Measurements from ENCODE around the gene ERICH6B. TPM values are rescaled to one million over a fixed set of nuclear protein-coding genes. Genes with fewer than 3 reads are reported as not detected.

Gene ERICH6B
- total and polyA plus RNA-seq, 2 of the 13 experiments (the other 11 are each of a cell fraction or from before 2014, with no cell fraction given), result not detected

DNA sequence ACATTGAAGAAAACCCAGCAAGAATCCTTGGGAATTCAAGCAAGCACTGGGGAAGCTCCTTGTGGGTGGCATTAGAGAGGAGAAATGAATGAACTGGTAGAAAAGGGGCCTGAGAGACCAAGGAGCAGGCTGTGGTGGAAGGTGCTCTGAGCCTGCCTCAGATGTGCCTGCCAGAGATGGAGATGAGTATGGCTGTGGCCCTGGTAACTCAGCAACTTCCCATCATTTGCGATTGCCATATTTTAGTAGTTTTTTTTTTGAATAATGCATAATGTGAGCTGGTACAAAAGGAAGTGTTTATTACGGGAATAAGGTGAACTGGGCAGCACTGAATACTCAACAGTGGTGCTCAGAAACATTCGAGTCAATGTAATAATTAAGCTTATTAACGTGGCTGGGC is 39.1 kb downstream of the ERICH6B start:
- Histone ChIP-seq H4K20me1 (ENCODE audit: insufficient read depth, low read length) (no peaks in the 10 kb centered on the region), H3K27ac (ENCODE audit: extremely low read length, insufficient read depth, low read length) (no peak overlapping the region), H3K4me2 (ENCODE audit: low read depth, low read length) (no peak overlapping the region), H3K79me2 (ENCODE audit: insufficient read depth, low read length) (no peaks in the 10 kb centered on the region), H2AFZ (ENCODE audit: low read length) (no peak overlapping the region), H3K9me3 (ENCODE audit: low read length) (no peaks in the 10 kb centered on the region), H3K27me3 (ENCODE audit: control insufficient read depth in 1 of 2, insufficient read depth in 2 of 2, low read length in 2 of 2) (peaks cover 1 to 6% of the 10 kb centered on the region in 2 experiments; a peak in 1 of 5 replicates), H3K9ac (ENCODE audit: insufficient read depth, low read depth, low read length) (no peak overlapping the region), H3K36me3 (replicated peaks in 1 of 2; ENCODE audit: control insufficient read depth in 1 of 2, insufficient read depth in 2 of 2, low read length in 2 of 2) (no peaks in the 10 kb centered on the region), H3K4me1 (ENCODE audit: insufficient read depth, low read length) (no peaks in the 10 kb centered on the region), H3K4me3 (replicated peaks in 1 of 3; ENCODE audit: insufficient read depth in 1 of 3, low read depth in 2 of 3, low read length in 3 of 3) (no peak overlapping the region)
- DNase-seq (ENCODE audit: low spot score) (no peak), FAIRE-seq (no peak), ATAC-seq (no peak)
- 5% methylated on average over 4 of the region's 4 CpGs for WGBS (ENCODE audit: low lambda C conversion rate)
- intact Hi-C loops (cut with micrococcal nuclease; ENCODE audit: unreplicated experiment), result no loop called here
- CTCF ChIA-PET (ENCODE audit: low intra/inter-chr PET ratio, low total read pairs), result no interaction called here
- POLR2A ChIA-PET, result no interaction called here
- in situ Hi-C loops (cut with HindIII; ENCODE audit: extremely low pct_ligation_motif_present, low pct_unique_long_range_greater_than_20kb), result no loop called here
- BruUV-seq (replicated peaks), result no TSS peak
- TF ChIP-seq RFX3 (CRISPR knock-in tag; IDR thresholded peaks at IDR 0.05) (no peak), CC2D1A (CRISPR knock-in tag; IDR thresholded peaks at IDR 0.05) (no peak), CHCHD3 (CRISPR knock-in tag; IDR thresholded peaks at IDR 0.05) (no peak), ZNF362 (CRISPR knock-in tag; IDR thresholded peaks at IDR 0.05; ENCODE audit: borderline replicate concordance) (no peak), ZNF318 (CRISPR knock-in tag; IDR thresholded peaks at IDR 0.05) (no peak), ZNF816 (CRISPR knock-in tag; IDR thresholded peaks at IDR 0.05; ENCODE audit: borderline replicate concordance) (no peak), ZNF33B (CRISPR knock-in tag; IDR thresholded peaks at IDR 0.05) (no peak), ZNF556 (CRISPR knock-in tag; IDR thresholded peaks at IDR 0.05; ENCODE audit: borderline replicate concordance) (no peak)
- TF ChIP-seq, protein P1, sequence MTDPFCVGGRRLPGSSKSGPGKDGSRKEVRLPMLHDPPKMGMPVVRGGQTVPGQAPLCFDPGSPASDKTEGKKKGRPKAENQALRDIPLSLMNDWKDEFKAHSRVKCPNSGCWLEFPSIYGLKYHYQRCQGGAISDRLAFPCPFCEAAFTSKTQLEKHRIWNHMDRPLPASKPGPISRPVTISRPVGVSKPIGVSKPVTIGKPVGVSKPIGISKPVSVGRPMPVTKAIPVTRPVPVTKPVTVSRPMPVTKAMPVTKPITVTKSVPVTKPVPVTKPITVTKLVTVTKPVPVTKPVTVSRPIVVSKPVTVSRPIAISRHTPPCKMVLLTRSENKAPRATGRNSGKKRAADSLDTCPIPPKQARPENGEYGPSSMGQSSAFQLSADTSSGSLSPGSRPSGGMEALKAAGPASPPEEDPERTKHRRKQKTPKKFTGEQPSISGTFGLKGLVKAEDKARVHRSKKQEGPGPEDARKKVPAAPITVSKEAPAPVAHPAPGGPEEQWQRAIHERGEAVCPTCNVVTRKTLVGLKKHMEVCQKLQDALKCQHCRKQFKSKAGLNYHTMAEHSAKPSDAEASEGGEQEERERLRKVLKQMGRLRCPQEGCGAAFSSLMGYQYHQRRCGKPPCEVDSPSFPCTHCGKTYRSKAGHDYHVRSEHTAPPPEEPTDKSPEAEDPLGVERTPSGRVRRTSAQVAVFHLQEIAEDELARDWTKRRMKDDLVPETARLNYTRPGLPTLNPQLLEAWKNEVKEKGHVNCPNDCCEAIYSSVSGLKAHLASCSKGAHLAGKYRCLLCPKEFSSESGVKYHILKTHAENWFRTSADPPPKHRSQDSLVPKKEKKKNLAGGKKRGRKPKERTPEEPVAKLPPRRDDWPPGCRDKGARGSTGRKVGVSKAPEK (CRISPR knock-in tag; IDR thresholded peaks at IDR 0.05; ENCODE audit: borderline replicate concordance), result no peak
